Measurements from ENCODE around the gene JAK2.

The JAK2 gene

DNA sequence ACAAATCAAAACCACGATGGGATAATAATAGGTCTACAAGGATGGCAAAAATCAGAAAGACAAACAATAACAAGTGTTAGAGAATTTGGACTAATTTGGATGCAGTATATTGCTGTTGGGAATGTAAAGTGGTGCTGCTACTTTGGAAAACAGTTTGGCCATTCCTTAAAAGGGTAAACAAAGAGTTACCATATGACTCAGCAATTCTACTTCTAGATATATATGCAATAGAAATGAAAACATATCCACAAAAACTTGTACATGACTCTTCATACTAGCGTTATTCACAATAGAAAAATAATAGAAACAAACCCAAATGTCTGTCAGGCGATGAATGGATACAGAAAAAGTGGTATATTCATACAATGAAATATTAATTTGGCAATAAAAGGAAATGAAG is 58.3 kb downstream of the JAK2 start:
- no peak overlapping the region for H2AFZ ChIP-seq (ENCODE audit: low read length)
- no peaks in the 10 kb centered on the region for H3K4me1 ChIP-seq (ENCODE audit: insufficient read depth, low read length, severe bottlenecking)
- H4K20me1 ChIP-seq (ENCODE audit: insufficient read depth, low read length): no peaks in the 10 kb centered on the region
- H3K79me2 ChIP-seq (ENCODE audit: insufficient read depth, low read length): no peaks in the 10 kb centered on the region
- no peaks in the 10 kb centered on the region for H3K27me3 ChIP-seq (ENCODE audit: insufficient read depth, low read length)
- no peak overlapping the region for H3K4me3 ChIP-seq (ENCODE audit: low read depth, low read length, poor library complexity, severe bottlenecking)
- H3K9ac ChIP-seq (ENCODE audit: low read length): no peak overlapping the region
- no peaks in the 10 kb centered on the region; the same call in 1 of the 2 replicates for H3K36me3 ChIP-seq (ENCODE audit: insufficient read depth, low read length)
- H3K27ac ChIP-seq (ENCODE audit: low read depth, low read length, poor library complexity, severe bottlenecking): no peak overlapping the region
- no peak overlapping the region for H3K4me2 ChIP-seq (ENCODE audit: low read length)
- H3F3A ChIP-seq (ENCODE audit: insufficient read depth, low read length): no peaks in the 10 kb centered on the region
- no peaks in the 10 kb centered on the region for H3K9me2 ChIP-seq (ENCODE audit: low read depth, low read length)
- no peak for TF ChIP-seq EZH2 (IDR thresholded peaks at IDR 0.05; ENCODE audit: borderline replicate concordance, low read length)
- TF ChIP-seq, protein P1, sequence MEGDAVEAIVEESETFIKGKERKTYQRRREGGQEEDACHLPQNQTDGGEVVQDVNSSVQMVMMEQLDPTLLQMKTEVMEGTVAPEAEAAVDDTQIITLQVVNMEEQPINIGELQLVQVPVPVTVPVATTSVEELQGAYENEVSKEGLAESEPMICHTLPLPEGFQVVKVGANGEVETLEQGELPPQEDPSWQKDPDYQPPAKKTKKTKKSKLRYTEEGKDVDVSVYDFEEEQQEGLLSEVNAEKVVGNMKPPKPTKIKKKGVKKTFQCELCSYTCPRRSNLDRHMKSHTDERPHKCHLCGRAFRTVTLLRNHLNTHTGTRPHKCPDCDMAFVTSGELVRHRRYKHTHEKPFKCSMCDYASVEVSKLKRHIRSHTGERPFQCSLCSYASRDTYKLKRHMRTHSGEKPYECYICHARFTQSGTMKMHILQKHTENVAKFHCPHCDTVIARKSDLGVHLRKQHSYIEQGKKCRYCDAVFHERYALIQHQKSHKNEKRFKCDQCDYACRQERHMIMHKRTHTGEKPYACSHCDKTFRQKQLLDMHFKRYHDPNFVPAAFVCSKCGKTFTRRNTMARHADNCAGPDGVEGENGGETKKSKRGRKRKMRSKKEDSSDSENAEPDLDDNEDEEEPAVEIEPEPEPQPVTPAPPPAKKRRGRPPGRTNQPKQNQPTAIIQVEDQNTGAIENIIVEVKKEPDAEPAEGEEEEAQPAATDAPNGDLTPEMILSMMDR (IDR thresholded peaks at IDR 0.05; ENCODE audit: low read length): no peak
- H3K9me3 ChIP-seq (ENCODE audit: low read length): peaks cover 4% of the 10 kb centered on the region; the same call in 1 of the 2 replicates

DNA sequence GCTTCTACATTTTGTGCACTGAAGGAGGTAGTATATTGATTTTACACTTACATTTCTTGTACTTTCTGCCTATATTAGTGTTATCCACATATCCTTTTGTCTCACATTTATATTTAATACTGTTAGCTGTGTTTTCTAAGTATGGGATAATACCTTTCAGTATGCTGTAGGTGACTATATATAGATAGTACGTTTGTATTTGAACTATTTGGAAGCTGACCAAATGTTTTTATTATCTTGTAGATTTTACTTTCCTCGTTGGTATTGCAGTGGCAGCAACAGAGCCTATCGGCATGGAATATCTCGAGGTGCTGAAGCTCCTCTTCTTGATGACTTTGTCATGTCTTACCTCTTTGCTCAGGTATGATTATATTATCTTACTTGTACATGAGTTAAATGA is 59.1 kb downstream of the JAK2 start:
- Histone ChIP-seq H4K20me1 (ENCODE audit: insufficient read depth, low read length) (no peaks in the 10 kb centered on the region), H3K9ac (ENCODE audit: low read length) (no peak overlapping the region), H3K4me3 (ENCODE audit: low read depth, low read length, poor library complexity, severe bottlenecking) (no peak overlapping the region), H3F3A (ENCODE audit: insufficient read depth, low read length) (no peaks in the 10 kb centered on the region), H2AFZ (ENCODE audit: low read length) (no peak overlapping the region), H3K4me2 (ENCODE audit: low read length) (no peak overlapping the region), H3K36me3 (ENCODE audit: insufficient read depth, low read length) (no peaks in the 10 kb centered on the region; the same call in 1 of the 2 replicates), H3K9me3 (ENCODE audit: low read length) (peaks cover 4% of the 10 kb centered on the region; the same call in 1 of the 2 replicates), H3K4me1 (ENCODE audit: insufficient read depth, low read length, severe bottlenecking) (no peaks in the 10 kb centered on the region), H3K27ac (ENCODE audit: low read depth, low read length, poor library complexity, severe bottlenecking) (no peak overlapping the region), H3K27me3 (ENCODE audit: insufficient read depth, low read length) (no peaks in the 10 kb centered on the region), H3K79me2 (ENCODE audit: insufficient read depth, low read length) (no peaks in the 10 kb centered on the region), H3K9me2 (ENCODE audit: low read depth, low read length) (no peaks in the 10 kb centered on the region)
- TF ChIP-seq, protein P1 (IDR thresholded peaks at IDR 0.05; ENCODE audit: low read length): no peak
- TF ChIP-seq EZH2 (IDR thresholded peaks at IDR 0.05; ENCODE audit: borderline replicate concordance, low read length): no peak

DNA sequence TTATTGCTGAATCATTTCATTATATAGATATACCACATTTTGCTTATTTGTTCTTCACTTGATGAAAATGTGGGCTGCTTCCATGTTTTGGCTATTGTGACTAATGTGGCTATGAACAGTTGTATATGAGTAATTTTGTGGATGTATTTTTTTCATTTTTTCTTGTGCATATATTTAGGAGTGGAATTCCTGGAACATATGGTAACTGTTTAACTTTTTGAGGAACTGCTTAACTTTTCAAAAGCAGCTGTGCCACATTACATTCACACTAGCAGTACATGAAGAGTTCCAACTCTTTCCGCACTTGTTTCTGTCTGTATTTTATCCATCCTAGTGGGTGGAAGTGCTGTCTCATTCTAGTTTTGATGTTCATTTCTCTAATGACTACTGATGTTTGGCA is 67.8 kb downstream of the JAK2 start:
- H3K4me2 ChIP-seq (ENCODE audit: low read length): no peak overlapping the region
- no peak overlapping the region for H3K27ac ChIP-seq (ENCODE audit: low read depth, low read length, poor library complexity, severe bottlenecking)
- no peaks in the 10 kb centered on the region for H3K9me2 ChIP-seq (ENCODE audit: low read depth, low read length)
- no peaks in the 10 kb centered on the region for H3K79me2 ChIP-seq (ENCODE audit: insufficient read depth, low read length)
- TF ChIP-seq, protein P1 (IDR thresholded peaks at IDR 0.05; ENCODE audit: low read length): no peak
- TF ChIP-seq EZH2 (IDR thresholded peaks at IDR 0.05; ENCODE audit: borderline replicate concordance, low read length): no peak
- no peak overlapping the region for H2AFZ ChIP-seq (ENCODE audit: low read length)
- H3K4me3 ChIP-seq (ENCODE audit: low read depth, low read length, poor library complexity, severe bottlenecking): no peak overlapping the region
- no peaks in the 10 kb centered on the region for H3K36me3 ChIP-seq (ENCODE audit: insufficient read depth, low read length)
- H3K9ac ChIP-seq (ENCODE audit: low read length): no peak overlapping the region
- H4K20me1 ChIP-seq (ENCODE audit: insufficient read depth, low read length): no peaks in the 10 kb centered on the region
- no peaks in the 10 kb centered on the region for H3K27me3 ChIP-seq (ENCODE audit: insufficient read depth, low read length)
- H3F3A ChIP-seq (ENCODE audit: insufficient read depth, low read length): no peaks in the 10 kb centered on the region
- H3K4me1 ChIP-seq (ENCODE audit: insufficient read depth, low read length, severe bottlenecking): no peaks in the 10 kb centered on the region
- H3K9me3 ChIP-seq (ENCODE audit: low read length): no peaks in the 10 kb centered on the region

Data from OCI-LY1 (cell line).